ENCODE data around the gene TENM4. TPM values are rescaled to one million over a fixed set of nuclear protein-coding genes. Genes with fewer than 3 reads are reported as not detected.

TENM4 gene
- total and polyA plus RNA-seq, 2 donors = 1.5 to 27.8 TPM

DNA sequence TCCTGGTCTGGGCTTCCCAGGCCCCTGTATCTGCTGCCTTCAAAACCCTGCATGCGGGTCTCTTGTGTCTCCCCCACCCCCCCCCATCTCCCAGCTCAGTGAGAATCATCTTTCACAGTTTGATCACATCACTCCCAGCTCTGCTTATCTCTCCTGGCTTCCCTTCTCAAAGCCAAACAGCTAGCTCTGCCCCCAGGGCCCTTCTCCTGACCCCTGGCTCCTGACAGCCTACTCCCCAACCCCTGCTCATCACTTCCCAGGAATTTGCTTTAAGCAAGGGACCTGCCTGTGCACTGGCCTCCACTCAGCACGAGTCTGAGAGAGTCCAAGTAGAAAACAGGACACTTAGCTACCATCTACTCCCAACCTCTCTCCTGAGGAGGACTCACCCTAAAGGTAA lies 342.7 kb downstream of the TENM4 start:
- WGBS = 28% methylated on average over 2 of the region's 2 CpGs
- no peaks in the 10 kb centered on the region for H3K36me3 ChIP-seq (ENCODE audit: insufficient read depth)
- no peak overlapping the region for H3K27ac ChIP-seq (ENCODE audit: low read depth)
- DNase-seq (ENCODE audit: extremely low spot score) = no peak
- no peaks in the 10 kb centered on the region for H3K4me1 ChIP-seq (ENCODE audit: insufficient read depth)
- no peak overlapping the region for H3K4me3 ChIP-seq (ENCODE audit: low read depth, low read length)

DNA sequence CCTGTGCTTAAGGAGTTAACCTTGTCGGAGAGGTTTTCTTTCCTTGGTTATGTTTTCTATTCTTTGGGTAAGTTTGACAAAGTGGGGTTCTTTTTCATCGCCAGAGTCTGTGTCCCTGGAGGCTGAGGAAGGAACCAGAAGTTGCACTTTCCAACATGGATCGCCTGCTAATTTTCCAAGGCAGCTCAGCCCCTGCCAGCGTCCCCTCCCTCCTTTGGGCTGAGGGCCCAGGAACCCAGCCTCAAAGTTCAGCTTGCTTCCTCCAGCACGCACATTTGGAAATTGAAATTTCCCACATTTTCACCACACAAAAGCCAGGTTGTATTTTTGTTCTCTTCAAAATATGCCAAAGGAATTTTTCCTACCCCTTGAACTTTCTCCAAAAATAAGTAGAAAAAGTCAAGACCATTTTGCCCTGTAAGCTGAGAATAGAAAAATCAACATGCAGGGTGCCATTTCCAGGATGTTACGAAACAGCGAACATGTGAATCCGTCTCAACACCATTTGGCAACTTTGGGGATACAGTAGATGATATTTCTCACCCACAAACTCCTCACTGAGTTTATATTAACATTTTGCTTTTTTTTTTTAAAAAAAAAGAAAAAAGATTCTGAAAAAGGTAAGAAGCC lies 343.5 kb downstream of the TENM4 start:
- H3K36me3 ChIP-seq (ENCODE audit: insufficient read depth) = no peaks in the 10 kb centered on the region
- DNase-seq (ENCODE audit: extremely low spot score) = no peak
- H3K27ac ChIP-seq (ENCODE audit: low read depth) = no peak overlapping the region
- 62% methylated on average over 8 of the region's 8 CpGs for WGBS
- no peak overlapping the region for H3K4me3 ChIP-seq (ENCODE audit: low read depth, low read length)
- H3K4me1 ChIP-seq (ENCODE audit: insufficient read depth) = no peaks in the 10 kb centered on the region

DNA sequence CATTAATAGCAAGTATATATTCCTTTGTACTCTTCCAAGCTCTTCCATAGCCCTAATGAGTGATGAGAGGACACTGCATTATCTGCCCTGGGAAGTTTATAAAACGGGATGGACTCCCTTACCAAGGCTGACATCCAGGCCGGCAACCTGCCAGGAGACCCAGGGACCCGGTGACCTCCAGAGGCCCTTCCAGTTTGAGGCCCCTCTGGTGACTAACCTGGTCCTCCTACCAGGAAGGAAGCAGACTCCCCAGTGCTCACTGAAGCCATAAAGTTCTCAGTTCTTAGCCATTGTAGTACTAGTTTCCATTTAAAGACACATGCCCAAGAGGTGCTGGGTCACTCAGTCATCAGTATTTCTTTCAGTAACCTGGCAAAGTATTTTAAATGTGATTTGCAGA lies 345.4 kb downstream of the TENM4 start:
- no peaks in the 10 kb centered on the region for H3K4me1 ChIP-seq (ENCODE audit: insufficient read depth)
- 49% methylated on average over 3 of the region's 3 CpGs for WGBS
- H3K27ac ChIP-seq (ENCODE audit: low read depth) = no peak overlapping the region
- no peaks in the 10 kb centered on the region for H3K36me3 ChIP-seq (ENCODE audit: insufficient read depth)
- H3K4me3 ChIP-seq (ENCODE audit: low read depth, low read length) = no peak overlapping the region
- DNase-seq (ENCODE audit: extremely low spot score) = no peak

DNA sequence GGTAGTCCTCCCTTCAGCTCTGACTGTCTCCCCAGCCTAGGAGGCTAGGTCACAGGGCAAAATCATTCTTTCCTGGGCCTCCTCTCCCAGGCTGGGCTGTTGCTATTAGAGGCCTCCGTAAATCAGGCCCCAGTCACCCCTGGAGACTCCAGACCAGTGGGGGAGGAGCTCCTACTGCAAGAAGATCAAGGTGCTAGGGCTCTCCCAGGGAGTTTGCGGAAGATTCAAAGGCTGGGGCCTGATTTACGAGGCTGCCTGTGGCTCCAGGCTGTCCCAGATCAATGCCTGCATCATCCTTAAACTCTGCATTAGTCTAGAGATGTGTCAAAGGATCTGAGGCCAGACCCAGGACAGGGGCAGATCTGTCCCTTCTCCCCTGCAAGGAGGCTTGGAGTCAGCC lies 346.2 kb downstream of the TENM4 start:
- 94% methylated on average over 3 of the region's 3 CpGs for whole genome bisulfite sequencing
- DNase-seq (ENCODE audit: extremely low spot score) = no peak
- no peaks in the 10 kb centered on the region for H3K36me3 ChIP-seq (ENCODE audit: insufficient read depth)
- no peak overlapping the region for H3K4me3 ChIP-seq (ENCODE audit: low read depth, low read length)
- no peak overlapping the region for H3K27ac ChIP-seq (ENCODE audit: low read depth)
- no peaks in the 10 kb centered on the region for H3K4me1 ChIP-seq (ENCODE audit: insufficient read depth)

DNA sequence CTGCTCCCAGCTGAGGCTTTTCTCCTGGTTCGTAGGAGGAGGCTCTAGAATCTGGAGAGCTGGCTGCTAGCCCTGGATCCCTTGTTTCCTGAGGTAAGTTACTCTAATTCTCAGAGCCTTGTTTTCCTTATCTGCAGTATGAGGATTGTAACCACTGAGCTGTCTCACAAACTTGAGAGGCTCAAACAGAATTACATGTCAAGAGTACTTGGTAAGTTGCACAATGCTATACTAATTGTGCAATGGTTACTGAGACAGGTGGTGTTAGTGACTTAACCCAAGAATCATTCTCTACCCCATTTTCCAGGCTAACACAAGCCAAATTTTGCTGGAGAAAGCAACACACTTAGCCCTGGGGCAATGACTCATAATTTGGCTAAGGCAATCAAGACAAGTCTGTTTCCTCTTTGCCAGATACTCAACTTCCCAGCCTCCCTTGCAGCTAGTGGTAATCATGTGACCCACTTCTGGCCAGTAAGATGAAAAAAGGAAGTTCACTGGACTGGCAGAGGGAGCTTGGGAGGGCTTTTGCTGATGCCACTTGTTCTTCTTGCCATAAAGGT lies 348.0 kb downstream of the TENM4 start:
- H3K27ac ChIP-seq (ENCODE audit: low read depth) = no peak overlapping the region
- 73% methylated on average over 1 of the region's 1 CpG for WGBS
- H3K36me3 ChIP-seq (ENCODE audit: insufficient read depth) = no peaks in the 10 kb centered on the region
- DNase-seq (ENCODE audit: extremely low spot score) = no peak
- H3K4me3 ChIP-seq (ENCODE audit: low read depth, low read length) = no peak overlapping the region
- no peaks in the 10 kb centered on the region for H3K4me1 ChIP-seq (ENCODE audit: insufficient read depth)

DNA sequence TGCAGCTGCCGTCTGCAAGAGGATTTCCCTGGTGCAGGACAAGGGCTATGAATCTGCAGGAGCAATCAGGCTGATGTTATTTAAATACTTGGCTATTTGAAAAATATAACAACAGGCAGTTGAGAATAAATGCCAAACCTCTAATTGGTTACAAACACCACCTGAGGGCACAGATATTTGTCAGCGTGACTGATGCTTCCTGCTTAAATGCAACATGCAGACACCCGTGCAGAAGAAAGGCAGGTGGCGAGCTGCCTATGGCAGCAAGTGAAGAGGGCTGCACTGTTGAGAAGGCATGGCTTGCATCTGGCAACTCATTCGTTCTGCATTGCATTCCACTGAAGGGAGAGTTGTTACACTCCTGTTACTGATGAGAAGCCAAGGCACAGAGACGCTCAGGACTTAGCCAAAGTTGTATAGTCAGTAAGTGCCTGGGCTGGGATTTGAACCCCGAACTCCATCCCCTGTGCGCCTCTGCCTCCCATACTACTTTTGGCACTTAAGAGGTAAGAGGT lies 350.6 kb downstream of the TENM4 start:
- H3K4me1 ChIP-seq (ENCODE audit: insufficient read depth) = no peaks in the 10 kb centered on the region
- H3K27ac ChIP-seq (ENCODE audit: low read depth) = no peak overlapping the region
- H3K4me3 ChIP-seq (ENCODE audit: low read depth, low read length) = no peak overlapping the region
- no peaks in the 10 kb centered on the region for H3K36me3 ChIP-seq (ENCODE audit: insufficient read depth)
- 89% methylated on average over 8 of the region's 8 CpGs for WGBS
- no peak for DNase-seq (ENCODE audit: extremely low spot score)

DNA sequence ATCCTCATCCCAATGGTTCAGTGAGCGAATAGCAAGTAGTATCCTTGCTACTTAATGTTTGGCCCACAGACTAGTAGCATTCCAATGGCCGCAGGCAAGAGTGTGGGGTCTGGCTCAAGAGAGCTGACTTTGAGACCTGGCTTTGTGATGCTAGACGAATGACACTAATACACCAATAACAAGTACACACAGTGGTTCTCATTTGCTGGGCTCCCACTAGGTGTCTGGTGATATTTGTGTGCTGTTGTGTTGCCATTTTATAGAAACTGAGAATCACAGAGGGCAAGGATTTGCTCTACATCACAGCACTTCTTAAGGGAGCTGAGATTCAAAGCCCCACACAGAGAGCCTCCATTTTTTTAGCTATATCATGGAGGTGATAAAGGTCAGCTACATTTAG lies 351.2 kb downstream of the TENM4 start:
- 91% methylated on average over 3 of the region's 3 CpGs for WGBS
- DNase-seq (ENCODE audit: extremely low spot score) = no peak

DNA sequence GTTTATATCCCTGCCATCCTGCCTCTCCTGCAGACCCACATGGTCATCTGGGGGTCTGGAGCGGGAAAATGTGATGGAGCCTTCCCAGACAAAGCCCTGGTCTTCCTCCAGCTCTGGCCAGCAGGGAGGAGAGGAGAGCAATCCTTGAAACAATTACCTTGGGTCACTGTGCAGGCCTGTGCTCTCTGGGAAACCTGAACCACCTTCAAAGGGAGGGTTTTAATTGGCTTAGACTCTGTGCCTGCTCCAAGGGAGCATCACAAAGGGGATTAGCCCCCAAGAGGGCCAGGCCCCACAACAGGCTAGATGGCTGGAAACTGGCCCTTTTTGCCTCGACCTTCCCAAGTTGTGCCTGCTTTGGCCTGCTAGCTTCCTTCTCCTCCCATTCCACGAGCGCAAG lies 351.9 kb downstream of the TENM4 start:
- WGBS = 91% methylated on average over 4 of the region's 4 CpGs
- Histone ChIP-seq H3K4me3 (ENCODE audit: low read depth, low read length) (no peak overlapping the region), H3K36me3 (ENCODE audit: insufficient read depth) (no peaks in the 10 kb centered on the region), H3K27ac (ENCODE audit: low read depth) (no peak overlapping the region), H3K4me1 (ENCODE audit: insufficient read depth) (no peaks in the 10 kb centered on the region)
- DNase-seq (ENCODE audit: extremely low spot score) = no peak

More for the DNA sequence above, 351.2 kb downstream of the TENM4 start:
- no peak overlapping the region for H3K27ac ChIP-seq (ENCODE audit: low read depth)
- no peaks in the 10 kb centered on the region for H3K36me3 ChIP-seq (ENCODE audit: insufficient read depth)
- H3K4me1 ChIP-seq (ENCODE audit: insufficient read depth) = no peaks in the 10 kb centered on the region
- no peak overlapping the region for H3K4me3 ChIP-seq (ENCODE audit: low read depth, low read length)

DNA sequence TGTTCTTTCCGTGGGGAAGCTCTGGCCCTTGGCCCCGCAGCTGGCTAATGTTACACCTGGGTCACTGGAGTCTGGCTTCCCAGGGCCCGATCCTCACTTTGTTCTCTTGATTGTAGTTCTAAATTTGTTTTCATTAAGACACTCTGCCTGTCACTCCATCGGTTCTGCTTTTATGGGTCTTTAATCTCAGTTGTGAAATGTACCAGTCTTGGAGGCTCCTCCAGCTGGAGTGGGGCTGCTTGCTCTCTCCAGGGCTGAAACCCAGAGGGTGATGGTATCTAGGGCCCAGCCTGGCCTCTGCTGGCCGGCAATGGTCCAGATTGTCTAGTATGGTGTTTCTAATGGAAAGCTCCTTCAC lies 352.9 kb downstream of the TENM4 start:
- H3K4me1 ChIP-seq (ENCODE audit: insufficient read depth) = no peaks in the 10 kb centered on the region
- no peak overlapping the region for H3K27ac ChIP-seq (ENCODE audit: low read depth)
- no peaks in the 10 kb centered on the region for H3K36me3 ChIP-seq (ENCODE audit: insufficient read depth)
- 63% methylated on average over 5 of the region's 5 CpGs for WGBS
- H3K4me3 ChIP-seq (ENCODE audit: low read depth, low read length) = no peak overlapping the region
- DNase-seq (ENCODE audit: extremely low spot score) = no peak

DNA sequence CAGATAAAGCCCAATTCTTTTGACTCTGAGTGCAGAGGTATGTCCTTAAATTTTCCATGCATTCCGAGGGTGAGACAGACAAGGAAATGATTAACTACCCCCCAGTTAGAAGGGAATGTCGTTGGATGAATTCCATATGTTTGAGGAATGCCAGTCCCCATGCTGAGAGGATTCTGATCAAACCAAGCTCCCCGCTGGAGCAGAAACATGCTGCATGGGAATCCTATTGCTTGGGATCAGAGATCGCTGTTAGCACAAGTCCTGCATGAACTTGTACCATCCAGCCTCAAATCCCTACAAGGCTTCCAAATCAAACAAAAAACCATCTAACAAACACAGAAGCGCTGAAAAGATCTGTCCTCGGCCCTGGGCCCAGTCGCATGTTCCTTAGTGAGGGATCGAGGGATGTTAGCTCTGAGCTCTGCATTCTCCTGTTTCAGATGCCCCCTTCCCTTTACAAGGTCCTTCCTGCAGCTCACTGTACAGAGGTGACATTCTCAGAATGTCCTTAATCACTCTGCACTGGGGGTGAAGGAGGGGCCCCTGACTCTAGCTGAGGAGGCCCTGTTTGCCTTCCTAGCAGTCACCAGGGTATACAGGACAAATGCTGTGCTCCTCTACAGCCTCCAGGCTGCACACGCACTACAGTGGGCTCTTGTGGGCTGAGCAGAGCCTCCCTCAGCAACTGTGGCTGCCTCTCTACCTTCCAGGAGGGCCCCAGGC lies 353.4 kb downstream of the TENM4 start:
- WGBS = 58% methylated on average over 9 of the region's 9 CpGs

DNA sequence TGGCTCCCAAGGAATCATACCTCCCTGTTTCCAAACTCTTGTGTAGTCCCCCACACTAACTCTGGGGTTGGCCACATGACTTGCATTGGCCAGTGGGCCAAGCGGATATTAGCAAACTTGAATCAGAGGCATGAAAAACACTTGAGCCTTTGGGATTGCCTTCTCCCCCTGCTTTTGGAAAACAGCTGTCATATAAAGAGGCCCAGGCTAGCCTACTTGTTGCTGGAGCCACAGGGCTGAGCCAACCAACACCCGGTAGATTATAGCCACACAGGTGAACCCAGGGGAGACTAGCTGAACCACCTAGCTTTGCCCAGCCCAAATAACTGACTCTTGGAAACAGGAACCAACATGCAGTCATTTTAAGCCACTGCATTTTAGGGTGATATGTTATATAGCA lies 354.8 kb downstream of the TENM4 start:
- H3K4me3 ChIP-seq (ENCODE audit: low read depth, low read length) = no peak overlapping the region
- no peaks in the 10 kb centered on the region for H3K4me1 ChIP-seq (ENCODE audit: insufficient read depth)
- H3K36me3 ChIP-seq (ENCODE audit: insufficient read depth) = no peaks in the 10 kb centered on the region
- H3K27ac ChIP-seq (ENCODE audit: low read depth) = no peak overlapping the region
- DNase-seq (ENCODE audit: extremely low spot score) = no peak
- WGBS = 96% methylated on average over 2 of the region's 2 CpGs

More for the DNA sequence above, 353.4 kb downstream of the TENM4 start:
- H3K36me3 ChIP-seq (ENCODE audit: insufficient read depth) = no peaks in the 10 kb centered on the region
- no peak overlapping the region for H3K27ac ChIP-seq (ENCODE audit: low read depth)
- no peak overlapping the region for H3K4me3 ChIP-seq (ENCODE audit: low read depth, low read length)
- no peaks in the 10 kb centered on the region for H3K4me1 ChIP-seq (ENCODE audit: insufficient read depth)
- DNase-seq (ENCODE audit: extremely low spot score) = no peak

DNA sequence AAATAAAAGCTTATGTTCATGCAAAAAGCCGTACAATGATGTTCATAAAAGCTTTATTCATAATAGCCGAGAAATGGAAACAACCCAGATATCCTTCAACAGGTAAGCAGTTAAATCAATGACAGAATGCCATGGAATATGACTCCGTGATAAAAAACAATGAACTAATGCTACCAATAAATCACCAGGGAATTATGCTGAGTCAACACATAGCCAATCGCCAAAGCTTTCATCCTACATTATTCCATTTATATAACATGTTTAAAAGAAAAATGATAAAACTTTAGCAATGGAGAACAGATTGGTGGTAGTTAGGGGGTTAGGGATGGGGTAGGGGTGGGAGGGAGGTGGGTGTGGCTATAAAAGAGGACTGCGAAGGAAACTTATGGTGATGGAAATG lies 356.4 kb downstream of the TENM4 start:
- no peak overlapping the region for H3K4me3 ChIP-seq (ENCODE audit: low read depth, low read length)
- H3K4me1 ChIP-seq (ENCODE audit: insufficient read depth) = no peaks in the 10 kb centered on the region
- no peak for DNase-seq (ENCODE audit: extremely low spot score)
- H3K27ac ChIP-seq (ENCODE audit: low read depth) = no peak overlapping the region
- no peaks in the 10 kb centered on the region for H3K36me3 ChIP-seq (ENCODE audit: insufficient read depth)
- WGBS = 86% methylated on average over 5 of the region's 5 CpGs

DNA sequence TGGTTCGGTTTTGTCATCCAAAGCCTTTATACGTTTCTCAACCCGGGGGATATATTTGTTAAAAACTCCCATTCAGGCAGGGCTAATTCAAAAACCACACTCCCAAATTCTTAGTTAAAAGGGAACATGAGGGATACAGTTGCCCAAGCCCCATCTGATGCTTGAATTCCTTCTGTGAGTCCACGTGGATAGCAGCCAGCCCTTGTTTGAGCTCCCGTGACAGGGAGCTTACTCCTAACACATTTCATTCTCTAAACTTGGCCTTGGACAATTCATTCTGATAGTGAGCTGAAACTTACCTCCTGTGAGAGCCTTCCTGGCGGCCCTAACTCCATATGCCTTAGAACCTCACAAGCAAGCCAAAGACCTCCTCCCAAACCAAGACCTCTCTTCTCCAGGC lies 357.5 kb downstream of the TENM4 start:
- Histone ChIP-seq H3K27ac (ENCODE audit: low read depth) (no peak overlapping the region), H3K36me3 (ENCODE audit: insufficient read depth) (no peaks in the 10 kb centered on the region), H3K4me1 (ENCODE audit: insufficient read depth) (no peaks in the 10 kb centered on the region), H3K4me3 (ENCODE audit: low read depth, low read length) (no peak overlapping the region)
- DNase-seq (ENCODE audit: extremely low spot score) = no peak
- WGBS = 62% methylated on average over 6 of the region's 6 CpGs

DNA sequence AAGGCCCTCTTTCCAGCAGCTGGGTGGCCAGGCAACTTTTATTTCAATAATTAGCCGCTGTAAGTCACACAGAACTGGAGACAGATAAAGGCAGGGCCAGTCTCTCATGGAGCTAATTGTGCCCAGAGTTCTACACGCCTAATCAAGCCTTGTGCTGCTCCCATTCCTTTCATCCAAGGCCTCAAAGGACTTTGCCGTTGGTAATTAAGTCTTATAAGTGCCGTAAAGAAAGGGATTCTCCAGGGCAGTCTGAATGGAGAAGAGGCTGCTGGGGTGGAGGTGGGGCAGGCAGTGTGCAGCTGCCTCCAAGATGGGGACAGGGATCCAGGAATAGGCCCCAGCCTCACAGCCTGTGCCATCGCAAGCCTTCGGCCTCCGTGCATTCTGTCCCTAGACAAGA lies 357.9 kb downstream of the TENM4 start:
- H3K27ac ChIP-seq (ENCODE audit: low read depth) = no peak overlapping the region
- no peak for DNase-seq (ENCODE audit: extremely low spot score)
- H3K4me1 ChIP-seq (ENCODE audit: insufficient read depth) = no peaks in the 10 kb centered on the region
- H3K4me3 ChIP-seq (ENCODE audit: low read depth, low read length) = no peak overlapping the region
- 79% methylated on average over 7 of the region's 7 CpGs for WGBS
- H3K36me3 ChIP-seq (ENCODE audit: insufficient read depth) = no peaks in the 10 kb centered on the region

Measured in urinary bladder (tissue), 4 donors.